HL-60/S4 treated with phorbol 12-myristate 13-acetate at 8.2 ng/mL for 4 days and 3 days (cell line): ENCODE measurements around the gene LARGE1.

Experiments
- in situ Hi-C: fragments of 300-500 bp; cut with MboI; formaldehyde crosslinking; loops from 2 replicates; pipeline ENCODE4 v1.15.0; 2022; ENCODE audit warnings: low sequenced_read_pairs

LARGE1 gene

GRCh38 chr22:33914131-33914530 lies 6.1 kb downstream of the LARGE1 start:
- in situ Hi-C loops, result no loop called here

GRCh38 chr22:33913188-33913587 lies 7.1 kb downstream of the LARGE1 start:
- in situ Hi-C loops, result no loop called here

GRCh38 chr22:33909911-33910310 lies 10.4 kb downstream of the LARGE1 start:
- in situ Hi-C loops, result no loop called here

- in situ Hi-C loops, result no loop called here
Measured at GRCh38 chr22:33909075-33909458, 11.2 kb downstream of the LARGE1 start.

GRCh38 chr22:33908171-33909074 lies 11.9 kb downstream of the LARGE1 start:
- in situ Hi-C loops, result no loop called here

- in situ Hi-C loops, result no loop called here
Measured at GRCh38 chr22:33906954-33907353, 13.3 kb downstream of the LARGE1 start.

GRCh38 chr22:33906475-33906874 lies 13.8 kb downstream of the LARGE1 start:
- in situ Hi-C loops, result no loop called here

GRCh38 chr22:33903012-33903411 lies 17.3 kb downstream of the LARGE1 start:
- in situ Hi-C loops, result no loop called here

- in situ Hi-C loops, result no loop called here
Measured at GRCh38 chr22:33902073-33902472, 18.2 kb downstream of the LARGE1 start.

- in situ Hi-C loops, result no loop called here
Measured at GRCh38 chr22:33898121-33898520, 22.2 kb downstream of the LARGE1 start.

GRCh38 chr22:33897448-33897835 lies 22.8 kb downstream of the LARGE1 start:
- in situ Hi-C loops, result no loop called here

- in situ Hi-C loops, result no loop called here
Measured at GRCh38 chr22:33896575-33897447, 23.5 kb downstream of the LARGE1 start.

GRCh38 chr22:33896154-33896553 lies 24.1 kb downstream of the LARGE1 start:
- in situ Hi-C loops, result no loop called here

GRCh38 chr22:33895444-33895843 lies 24.8 kb downstream of the LARGE1 start:
- in situ Hi-C loops, result no loop called here

GRCh38 chr22:33894515-33894914 lies 25.8 kb downstream of the LARGE1 start:
- in situ Hi-C loops, result no loop called here

- in situ Hi-C loops, result no loop called here
Measured at GRCh38 chr22:33894036-33894435, 26.2 kb downstream of the LARGE1 start.

GRCh38 chr22:33893512-33893911 lies 26.8 kb downstream of the LARGE1 start:
- in situ Hi-C loops, result no loop called here

GRCh38 chr22:33891992-33892391 lies 28.3 kb downstream of the LARGE1 start:
- in situ Hi-C loops, result no loop called here

- in situ Hi-C loops, result no loop called here
Measured at GRCh38 chr22:33891455-33891854, 28.8 kb downstream of the LARGE1 start.

- in situ Hi-C loops, result no loop called here
Measured at GRCh38 chr22:33889748-33890147, 30.5 kb downstream of the LARGE1 start.

- in situ Hi-C loops, result no loop called here
Measured at GRCh38 chr22:33888821-33889220, 31.5 kb downstream of the LARGE1 start.

GRCh38 chr22:33887173-33887572 lies 33.1 kb downstream of the LARGE1 start:
- in situ Hi-C loops, result no loop called here
